Bladder microvascular endothelial cell (primary cell): ENCODE results near the gene RUSC1. TPM values are rescaled to one million over a fixed set of nuclear protein-coding genes. Genes with fewer than 3 reads are reported as not detected.

Source experiments
- total RNA-seq: library from RNA; depleted of rRNA; stranded (reverse); fragments of >200 nt; gene quantifications from 2 replicates; pipeline ENCODE4 v1.2.3, GENCODE V29; 2014

RUSC1 gene
- 11.3 and 12.4 TPM in 2 replicates for total RNA-seq

GRCh38 chr1:155320661-155321617 is at the start of gene RUSC1:
TSS of gene RUSC1 (plus strand) at chr1:155320894. CDS start at chr1:155321774, 880 bp downstream.

GRCh38 chr1:155273343-155274245 is 47.1 kb upstream of the RUSC1 start, which contains the start of gene CLK2:
TSS of gene CLK2 (minus strand) at chr1:155273504. CDS start at chr1:155270977, 2,527 bp downstream.

DNA sequence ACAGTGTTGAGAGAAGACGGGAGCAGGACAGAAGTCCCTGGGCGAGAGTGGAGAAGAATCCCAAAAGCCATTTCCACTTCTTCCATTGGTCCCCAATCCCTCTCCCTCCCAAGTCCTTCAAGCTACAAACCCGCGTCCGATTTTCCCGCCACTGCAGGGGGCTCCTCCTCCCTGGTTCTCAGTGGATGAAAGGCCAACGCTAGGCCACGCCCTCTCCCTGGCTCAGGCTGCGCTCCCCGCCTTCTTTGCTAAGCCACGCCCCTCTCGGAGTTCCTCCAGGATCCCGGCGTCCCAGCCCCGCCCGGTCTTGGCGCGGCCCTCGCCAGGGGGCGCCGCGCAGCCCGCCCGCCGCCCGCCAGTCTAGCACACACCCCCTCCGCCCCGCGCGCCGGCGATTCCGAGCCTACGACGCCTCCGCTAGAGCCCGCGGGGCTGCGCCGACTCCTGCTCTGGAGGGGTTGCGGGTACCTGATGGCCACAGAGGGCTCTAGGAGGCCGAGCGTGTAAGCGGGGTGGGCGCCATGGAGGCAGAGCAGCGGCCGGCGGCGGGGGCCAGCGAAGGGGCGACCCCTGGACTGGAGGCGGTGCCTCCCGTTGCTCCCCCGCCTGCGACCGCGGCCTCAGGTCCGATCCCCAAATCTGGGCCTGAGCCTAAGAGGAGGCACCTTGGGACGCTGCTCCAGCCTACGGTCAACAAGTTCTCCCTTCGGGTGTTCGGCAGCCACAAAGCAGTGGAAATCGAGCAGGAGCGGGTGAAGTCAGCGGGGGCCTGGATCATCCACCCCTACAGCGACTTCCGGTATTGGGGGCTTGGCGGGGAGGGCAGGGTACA is 43.4 kb upstream of the RUSC1 start, which contains the start of gene HCN3:
Gene HCN3, plus strand, starts transcription at position 394 of the 832 bp plus-strand sequence. Its CDS starts 128 bp downstream, at position 522.

DNA sequence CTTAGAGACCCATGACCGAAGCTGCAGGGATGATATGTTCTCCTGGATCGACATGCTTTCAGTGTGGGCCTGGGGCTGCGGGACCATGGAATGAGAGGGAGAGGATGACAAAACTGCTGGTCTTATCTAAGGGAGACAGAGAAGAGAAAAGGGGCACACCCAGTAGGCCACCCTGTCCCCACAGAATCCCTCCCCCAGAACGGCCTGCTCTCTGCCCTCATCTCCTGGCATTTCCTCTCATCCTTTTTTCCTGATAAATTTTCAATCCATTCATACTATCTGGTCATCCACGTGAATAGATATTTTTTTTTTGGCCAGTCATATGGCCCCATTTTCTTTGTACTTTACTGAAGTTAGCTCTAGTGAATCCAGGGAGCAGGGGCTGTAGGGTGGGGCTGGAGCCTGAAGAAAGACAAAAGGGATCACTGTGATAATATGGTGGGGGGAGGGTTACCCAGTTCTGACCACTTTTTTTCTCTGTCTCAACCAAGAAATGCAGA is 19.3 kb upstream of the RUSC1 start, which contains the start of gene PKLR:
Gene PKLR, minus strand, starts transcription at position 97 of the 500 bp plus-strand sequence. Its CDS starts 43 bp downstream, at position 54.

GRCh38 chr1:155308493-155309422 is 11.9 kb upstream of the RUSC1 start, which contains the start of gene FDPS:
TSS of gene FDPS (plus strand) at chr1:155308866. CDS start at chr1:155309790, 924 bp downstream.

Other genes starting within 250 kb of the RUSC1 start
- gene EFNA3, start 242.1 kb upstream of the RUSC1 start, total RNA-seq: 1.3 and 1.8 TPM in 2 replicates
- gene EFNA1, start 193.0 kb upstream of the RUSC1 start, total RNA-seq: 99.7 and 161 TPM in 2 replicates
- gene SLC50A1, start 185.0 kb upstream of the RUSC1 start, total RNA-seq: 22.8 and 26.1 TPM in 2 replicates
- gene DPM3, start 180.4 kb upstream of the RUSC1 start, total RNA-seq: 20.9 and 56.7 TPM in 2 replicates
- gene KRTCAP2, start 147.6 kb upstream of the RUSC1 start, total RNA-seq: 96.2 and 98.4 TPM in 2 replicates
- gene TRIM46, start 147.0 kb upstream of the RUSC1 start, total RNA-seq: 1.6 and 4.5 TPM in 2 replicates
- 9.4 and 18.5 TPM in 2 replicates for gene THBS3, start 113.0 kb upstream of the RUSC1 start, total RNA-seq
- gene MTX1, start 112.2 kb upstream of the RUSC1 start, total RNA-seq: 30.3 and 31.6 TPM in 2 replicates
- 3.4 and 7.2 TPM in 2 replicates for gene ENTREP3, start 65.4 kb upstream of the RUSC1 start, total RNA-seq
- 27.2 and 45.4 TPM in 2 replicates for gene SCAMP3, start 58.5 kb upstream of the RUSC1 start, total RNA-seq
- gene CLK2, start 47.4 kb upstream of the RUSC1 start, total RNA-seq: 15.5 and 45.7 TPM in 2 replicates
- 0.32 and 1.0 TPM in 2 replicates for gene HCN3, start 43.4 kb upstream of the RUSC1 start, total RNA-seq
- gene PKLR, start 19.5 kb upstream of the RUSC1 start, total RNA-seq: 0.06 TPM in 1 of 2 replicates, not detected in the other
- 337 and 454 TPM in 2 replicates for gene FDPS, start 12.0 kb upstream of the RUSC1 start, total RNA-seq
- 10.7 and 32.1 TPM in 2 replicates for gene ASH1L, start 241.9 kb downstream of the RUSC1 start, total RNA-seq